Peyer's patch (tissue), 4 donors: ENCODE data around the gene PKP4. TPM values are rescaled to one million over a fixed set of nuclear protein-coding genes. Genes with fewer than 3 reads are reported as not detected.

Source experiments
- DNase-seq, 3 donors: peaks; one replicate each; pipeline ENCODE4 v3.0.0-alpha.2; 2017 to 2019
- H3K27ac ChIP-seq, 4 donors: fragments of 200-600 bp; sonication (generic); one replicate each; pipeline ENCODE4 v1.5.1; 2016 to 2019
- H3K27me3 ChIP-seq, 2 donors: fragments of 200-600 bp; sonication (generic); one replicate each; pipeline ENCODE4 v1.5.1; 2019
- H3K36me3 ChIP-seq, 3 donors: fragments of 200-600 bp; sonication (generic); one replicate each; pipeline ENCODE4 v1.5.1; 2016 to 2019
- H3K4me1 ChIP-seq, 4 donors: fragments of 200-600 bp; sonication (generic); one replicate each; pipeline ENCODE4 v1.5.1; 2016 to 2019
- H3K4me3 ChIP-seq, 4 donors: fragments of 200-600 bp; sonication (generic); 1 replicate in 3 of 4; 2 replicates in 1 of 4; pipeline ENCODE4 v1.5.1; 2016 to 2019; ENCODE audit warnings: mild to moderate bottlenecking in 1 of 4
- H3K9me3 ChIP-seq, 4 donors: fragments of 200-600 bp; sonication (generic); one replicate each; pipeline ENCODE4 v1.5.1; 2016 to 2019; ENCODE audit warnings: mild to moderate bottlenecking in 1 of 4
- CTCF ChIP-seq, 6 experiments: fragments of 450-650 bp in 4 of 6; fragments of 200-600 bp in 2 of 6; sonication (generic) in 1 of 6; IDR thresholded peaks; one replicate each; pipeline ENCODE4 v1.5.1; 2017 to 2019; ENCODE audit warnings: antibody characterized with exemption in 6 of 6, mild to moderate bottlenecking in 3 of 6, moderate library complexity in 1 of 6
- POLR2A ChIP-seq, 2 donors: fragments of 450-650 bp; IDR thresholded peaks; one replicate each; pipeline ENCODE4 v1.5.1; 2017; ENCODE audit warnings: antibody characterized with exemption in 2 of 2, mild to moderate bottlenecking in 2 of 2, moderate library complexity in 2 of 2
- total RNA-seq, 4 donors: library from RNA; depleted of rRNA; stranded (reverse); fragments of >200 nt; gene quantifications; one replicate each; pipeline ENCODE4 v1.1.0, GENCODE V29; 2016

Gene PKP4
- total RNA-seq, 4 donors from 2014 or later, result 67.8 to 168 (median 117) TPM

GRCh38 chr2:158718851-158719250 lies 262.1 kb downstream of the PKP4 start:
- no peaks in the 10 kb centered on the region for H3K36me3 ChIP-seq
- no peaks in the 10 kb centered on the region for H3K4me1 ChIP-seq
- H3K4me3 ChIP-seq, result no peak overlapping the region
- no peaks in the 10 kb centered on the region for H3K27me3 ChIP-seq
- no peak for DNase-seq
- no peak for TF ChIP-seq CTCF (IDR thresholded peaks at IDR 0.05)
- no peak for TF ChIP-seq POLR2A (IDR thresholded peaks at IDR 0.05)
- H3K27ac ChIP-seq, result no peak overlapping the region
- H3K9me3 ChIP-seq, result no peaks in the 10 kb centered on the region

GRCh38 chr2:158719403-158719802 lies 262.7 kb downstream of the PKP4 start:
- TF ChIP-seq CTCF (IDR thresholded peaks at IDR 0.05), result no peak
- TF ChIP-seq POLR2A (IDR thresholded peaks at IDR 0.05), result no peak
- no peaks in the 10 kb centered on the region for H3K4me1 ChIP-seq
- no peaks in the 10 kb centered on the region for H3K27me3 ChIP-seq
- no peaks in the 10 kb centered on the region for H3K36me3 ChIP-seq
- H3K9me3 ChIP-seq, result no peaks in the 10 kb centered on the region
- no peak overlapping the region for H3K27ac ChIP-seq
- no peak overlapping the region for H3K4me3 ChIP-seq
- no peak for DNase-seq

- no peaks in the 10 kb centered on the region for H3K4me1 ChIP-seq
- H3K27ac ChIP-seq, result no peak overlapping the region
Measured at GRCh38 chr2:158722266-158723105, 265.7 kb downstream of the PKP4 start.

GRCh38 chr2:158723181-158723838 lies 266.6 kb downstream of the PKP4 start:
- Histone ChIP-seq H3K4me3 (no peak overlapping the region), H3K36me3 (no peaks in the 10 kb centered on the region), H3K9me3 (no peaks in the 10 kb centered on the region), H3K4me1 (no peaks in the 10 kb centered on the region), H3K27ac (peak overlapping the region in 1 of 4 donors; percentile 52), H3K27me3 (no peaks in the 10 kb centered on the region)
- DNase-seq, result no peak
- no peak for TF ChIP-seq POLR2A (IDR thresholded peaks at IDR 0.05)
- no peak for TF ChIP-seq CTCF (IDR thresholded peaks at IDR 0.05)

More at GRCh38 chr2:158722266-158723105, 265.7 kb downstream of the PKP4 start:
- H3K27me3 ChIP-seq, result no peaks in the 10 kb centered on the region
- H3K4me3 ChIP-seq, result no peak overlapping the region
- DNase-seq, result no peak
- TF ChIP-seq CTCF (IDR thresholded peaks at IDR 0.05) (no peak), POLR2A (IDR thresholded peaks at IDR 0.05) (no peak)
- no peaks in the 10 kb centered on the region for H3K36me3 ChIP-seq
- H3K9me3 ChIP-seq, result no peaks in the 10 kb centered on the region

GRCh38 chr2:158723921-158724802 lies 267.4 kb downstream of the PKP4 start:
- H3K36me3 ChIP-seq, result no peaks in the 10 kb centered on the region
- H3K27me3 ChIP-seq, result no peaks in the 10 kb centered on the region
- H3K4me1 ChIP-seq, result no peaks in the 10 kb centered on the region
- no peaks in the 10 kb centered on the region for H3K9me3 ChIP-seq
- peak in 1 of 6 experiments; percentile 30 for TF ChIP-seq CTCF (IDR thresholded peaks at IDR 0.05)
- no peak for TF ChIP-seq POLR2A (IDR thresholded peaks at IDR 0.05)
- DNase-seq, result no peak
- H3K4me3 ChIP-seq, result no peak overlapping the region
- peak overlapping the region in 2 of 4 donors; percentile 35 to 52 for H3K27ac ChIP-seq
